Kidney capillary endothelial cell (primary cell): ENCODE data around the gene LGR6.
"Not testable (repeated sequence)": the region's sequence is repeated elsewhere in the genome, so short reads cannot be mapped to it uniquely, and the experiment has no call there.

ENCODE experiments used
- DNase-seq: peaks from one replicate; pipeline ENCODE4 v3.0.0-alpha.2; 2018; ENCODE audit warnings: low spot score

The LGR6 gene, protein sequence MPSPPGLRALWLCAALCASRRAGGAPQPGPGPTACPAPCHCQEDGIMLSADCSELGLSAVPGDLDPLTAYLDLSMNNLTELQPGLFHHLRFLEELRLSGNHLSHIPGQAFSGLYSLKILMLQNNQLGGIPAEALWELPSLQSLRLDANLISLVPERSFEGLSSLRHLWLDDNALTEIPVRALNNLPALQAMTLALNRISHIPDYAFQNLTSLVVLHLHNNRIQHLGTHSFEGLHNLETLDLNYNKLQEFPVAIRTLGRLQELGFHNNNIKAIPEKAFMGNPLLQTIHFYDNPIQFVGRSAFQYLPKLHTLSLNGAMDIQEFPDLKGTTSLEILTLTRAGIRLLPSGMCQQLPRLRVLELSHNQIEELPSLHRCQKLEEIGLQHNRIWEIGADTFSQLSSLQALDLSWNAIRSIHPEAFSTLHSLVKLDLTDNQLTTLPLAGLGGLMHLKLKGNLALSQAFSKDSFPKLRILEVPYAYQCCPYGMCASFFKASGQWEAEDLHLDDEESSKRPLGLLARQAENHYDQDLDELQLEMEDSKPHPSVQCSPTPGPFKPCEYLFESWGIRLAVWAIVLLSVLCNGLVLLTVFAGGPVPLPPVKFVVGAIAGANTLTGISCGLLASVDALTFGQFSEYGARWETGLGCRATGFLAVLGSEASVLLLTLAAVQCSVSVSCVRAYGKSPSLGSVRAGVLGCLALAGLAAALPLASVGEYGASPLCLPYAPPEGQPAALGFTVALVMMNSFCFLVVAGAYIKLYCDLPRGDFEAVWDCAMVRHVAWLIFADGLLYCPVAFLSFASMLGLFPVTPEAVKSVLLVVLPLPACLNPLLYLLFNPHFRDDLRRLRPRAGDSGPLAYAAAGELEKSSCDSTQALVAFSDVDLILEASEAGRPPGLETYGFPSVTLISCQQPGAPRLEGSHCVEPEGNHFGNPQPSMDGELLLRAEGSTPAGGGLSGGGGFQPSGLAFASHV

GRCh38 chr1:202193614-202194327 is at the start of gene LGR6:
Gene LGR6, plus strand, starts transcription at chr1:202193799. Its CDS starts 191 bp downstream, at chr1:202193990.
- DNase-seq, result no peak

DNA sequence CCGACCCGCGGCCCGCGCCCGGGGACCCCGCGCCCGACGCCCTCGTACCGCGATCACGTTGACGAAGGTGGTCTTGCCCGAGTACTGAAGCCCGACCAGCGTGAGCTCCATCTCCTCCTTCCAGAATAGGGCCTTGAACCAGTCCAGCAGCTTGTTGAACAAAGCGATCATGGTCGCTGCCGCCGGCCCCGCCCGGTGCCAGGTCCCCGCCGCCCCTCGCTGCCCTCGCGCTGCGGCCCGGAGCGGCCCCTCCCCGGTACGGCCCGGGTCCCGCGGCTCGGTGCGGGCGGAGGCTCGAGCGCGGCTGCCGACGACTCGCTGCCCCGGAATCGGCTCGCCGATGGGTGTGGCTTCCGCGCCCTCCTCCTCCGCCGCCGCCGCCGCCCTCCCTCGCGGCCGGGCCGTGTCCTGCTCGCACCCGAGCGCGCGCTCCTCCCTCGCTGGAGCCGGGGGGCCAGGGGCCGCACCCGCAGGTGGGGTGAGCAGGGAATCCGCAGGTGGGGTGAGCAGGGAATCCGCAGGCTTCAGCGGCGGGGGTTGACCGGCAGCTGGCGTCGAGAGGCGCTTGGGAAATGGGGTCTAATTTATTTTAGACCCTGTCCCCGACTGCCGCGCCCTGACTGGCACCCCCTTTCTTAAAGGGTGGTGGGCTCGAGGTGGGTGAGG is 49.1 kb upstream of the LGR6 start, which contains the start of gene ARL8A:
Gene ARL8A, minus strand, starts transcription at position 336 of the 666 bp plus-strand sequence. Its CDS starts 165 bp downstream, at position 171.
- no peak for DNase-seq

DNA sequence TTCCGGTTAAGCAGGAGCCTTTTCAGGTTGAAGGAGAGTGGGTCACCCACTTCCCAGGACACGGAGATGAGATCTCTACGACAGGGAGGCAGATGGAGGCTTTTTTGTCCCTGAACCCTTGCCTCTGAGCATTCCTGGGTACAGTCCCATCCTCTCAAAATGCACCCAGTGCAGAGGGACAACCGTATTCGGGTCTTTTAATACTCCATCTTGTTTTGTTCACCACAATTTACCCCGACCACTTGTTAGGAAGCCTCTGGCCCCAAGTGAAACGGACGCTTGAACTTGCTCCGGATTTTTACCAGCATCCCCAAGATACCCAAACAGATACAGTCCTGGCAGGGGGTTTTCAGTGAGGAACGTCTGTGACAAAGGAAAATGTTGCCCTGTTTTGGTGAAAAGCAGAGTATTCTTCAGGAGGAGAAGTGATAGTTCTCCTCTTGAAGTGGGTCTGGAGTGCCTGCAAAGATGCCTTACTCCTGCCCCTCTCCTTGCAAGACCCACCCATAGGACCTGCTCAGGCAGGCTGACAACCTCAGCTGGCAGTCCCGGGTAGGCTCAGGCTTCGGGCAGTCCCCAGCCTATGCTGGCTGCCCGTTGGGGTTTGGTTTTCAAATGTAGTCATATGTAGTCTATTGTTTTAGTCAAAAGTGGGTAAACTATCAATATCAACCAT is 48.4 kb upstream of the LGR6 start:
- DNase-seq, result no peak

GRCh38 chr1:202145744-202146140 is 47.9 kb upstream of the LGR6 start:
- not testable (repeated sequence) for DNase-seq

DNA sequence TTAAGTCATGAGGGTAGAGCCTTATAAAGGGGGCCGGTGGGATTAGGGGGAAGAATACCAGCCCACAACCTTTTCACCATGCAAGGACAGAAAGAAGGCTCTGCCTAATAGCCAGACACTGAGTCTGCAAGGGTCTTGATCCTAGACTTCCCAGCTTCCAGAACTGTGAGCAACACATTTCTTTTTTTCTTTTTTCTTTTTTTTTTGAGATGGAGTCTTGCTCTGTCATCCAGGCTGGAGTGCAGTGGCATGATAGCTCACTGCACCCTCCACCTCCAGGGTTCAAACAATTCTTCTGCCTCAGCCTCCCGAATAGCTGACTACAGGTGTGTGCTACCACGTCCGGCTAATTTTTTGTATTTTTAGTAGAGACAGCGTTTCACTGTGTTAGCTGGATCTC is 47.3 kb upstream of the LGR6 start:
- DNase-seq, result no peak

GRCh38 chr1:202146993-202147392 is 46.6 kb upstream of the LGR6 start:
- DNase-seq, result no peak

DNA sequence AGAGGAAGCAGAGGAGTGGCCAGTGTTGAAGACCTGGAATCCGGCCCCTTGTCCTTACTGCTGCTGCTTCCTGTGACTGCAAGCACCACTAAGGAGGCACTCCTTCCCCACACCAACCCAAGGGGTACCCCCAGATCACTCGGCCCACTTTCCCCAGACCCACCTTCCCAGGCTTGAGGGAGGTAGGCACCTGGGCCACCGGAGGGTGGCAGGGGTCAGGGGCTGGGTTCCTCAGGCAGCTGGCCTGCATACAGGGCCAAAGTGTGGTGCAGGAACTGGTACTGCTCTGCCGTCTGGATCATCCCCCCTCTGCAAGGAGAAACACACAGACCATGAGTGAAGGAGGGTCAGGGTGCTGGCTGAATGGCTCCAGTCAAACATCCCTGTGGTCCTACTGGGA is 45.2 kb upstream of the LGR6 start:
- no peak for DNase-seq

DNA sequence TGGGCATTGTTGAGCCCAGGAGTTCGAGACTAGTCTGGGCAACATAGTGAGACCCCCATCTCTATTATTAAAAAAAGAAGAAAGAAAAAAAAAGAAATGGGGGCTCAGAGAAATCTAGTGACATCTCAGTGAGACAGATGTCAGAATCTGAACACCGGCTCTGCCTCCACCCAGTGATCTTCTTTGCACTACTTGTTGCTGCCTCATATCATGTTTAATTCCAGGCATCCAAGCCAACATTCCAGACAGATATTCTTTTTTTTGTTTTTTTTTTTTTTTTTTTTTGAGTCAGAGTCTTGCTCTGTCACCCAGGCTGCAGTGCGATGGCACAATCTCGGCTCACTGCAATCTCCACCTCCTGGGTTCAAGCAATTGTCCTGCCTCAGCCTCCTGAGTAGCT is 44.0 kb upstream of the LGR6 start:
- DNase-seq, result no peak

DNA sequence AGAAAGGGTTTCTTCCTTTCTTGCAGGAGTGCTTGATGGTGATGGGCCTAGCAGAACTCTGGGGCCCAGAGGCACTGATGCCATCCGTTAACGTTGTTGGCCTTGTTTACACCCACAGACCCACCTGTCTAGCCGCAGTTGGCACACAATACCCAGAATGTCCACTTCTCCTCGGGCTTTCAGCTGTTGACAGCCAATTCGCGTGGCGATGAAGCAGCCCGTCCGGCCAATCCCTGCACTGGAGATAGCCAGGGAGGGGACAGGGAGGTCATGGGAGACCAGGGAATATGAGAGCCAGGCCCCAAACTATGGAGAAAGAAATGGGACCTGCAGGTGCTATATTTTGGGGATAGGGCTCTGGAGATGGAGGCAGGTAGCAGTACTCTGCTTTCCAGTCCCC is 43.4 kb upstream of the LGR6 start:
- no peak for DNase-seq

DNA sequence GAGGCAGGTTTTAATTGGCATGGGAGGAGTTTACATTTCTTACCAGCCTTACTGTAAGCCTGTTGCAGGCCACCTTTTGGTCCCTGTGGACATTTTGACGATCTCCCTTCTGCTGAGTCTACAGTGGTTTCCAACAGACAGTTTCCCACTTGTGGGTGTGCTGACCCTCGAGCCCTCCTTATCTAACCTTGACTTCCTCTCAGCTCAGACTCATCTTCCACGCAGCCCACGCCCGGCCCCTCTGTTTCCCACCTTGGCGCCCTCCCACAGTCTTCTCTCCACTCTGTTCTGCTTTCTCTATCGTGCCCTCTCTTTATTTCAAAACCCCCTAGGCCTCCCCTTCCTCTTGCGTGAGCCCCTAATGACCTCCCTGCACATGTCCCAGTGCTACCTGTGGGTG is 43.0 kb upstream of the LGR6 start:
- no peak for DNase-seq

GRCh38 chr1:202151045-202151444 is 42.6 kb upstream of the LGR6 start:
- no peak for DNase-seq

DNA sequence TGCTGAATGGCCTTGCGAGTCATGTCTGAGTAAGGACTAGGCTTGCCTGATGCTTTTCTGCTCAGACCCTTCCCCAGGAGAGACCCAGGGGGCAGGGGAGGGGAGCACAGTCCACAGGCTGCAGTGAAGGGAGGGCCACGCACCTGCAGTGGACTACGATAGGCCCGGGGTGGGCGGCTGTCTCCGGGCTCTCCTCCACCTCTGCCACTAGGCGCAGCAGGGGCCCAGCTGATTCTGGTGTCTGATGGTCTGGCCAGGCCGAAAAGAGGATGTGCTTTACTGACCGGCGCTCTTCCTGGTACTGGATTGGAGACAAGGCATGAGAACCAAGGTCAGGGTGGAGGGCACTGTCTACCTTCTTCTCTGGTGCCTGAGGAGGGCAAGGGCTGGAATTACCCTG is 41.2 kb upstream of the LGR6 start:
- DNase-seq, result no peak

- no peak for DNase-seq
These were observed 40.3 kb upstream of the LGR6 start for GRCh38 chr1:202153284-202153683.

DNA sequence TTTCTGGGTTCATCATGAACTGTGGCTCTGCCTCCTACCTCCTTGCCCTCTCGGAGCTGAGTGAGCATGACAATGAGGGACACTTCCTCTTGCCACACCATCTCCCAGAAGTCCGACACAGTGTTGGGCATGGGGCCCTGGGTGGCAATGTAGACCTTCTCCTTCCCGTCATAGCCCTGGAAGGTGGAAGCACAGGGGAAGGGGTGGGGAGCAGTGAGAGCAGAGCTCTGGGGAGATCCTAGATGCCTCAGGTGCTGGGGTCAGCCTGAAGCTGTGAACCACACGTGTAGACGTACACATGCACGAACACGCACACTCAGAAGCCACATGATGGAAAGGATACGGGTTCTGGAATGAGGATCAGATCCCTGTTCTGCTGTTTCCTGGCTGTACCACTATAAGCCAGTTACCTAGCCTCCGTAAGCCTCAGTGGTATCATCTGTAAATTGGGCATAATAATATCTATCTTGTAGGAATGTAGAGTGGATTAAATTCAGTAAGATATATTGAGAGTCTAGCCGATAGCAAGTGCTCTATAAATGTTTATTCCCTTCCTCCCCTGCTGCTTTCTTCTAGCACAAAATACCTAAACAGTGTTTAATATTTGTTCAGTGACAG is 39.3 kb upstream of the LGR6 start:
- no peak for DNase-seq

- peak; percentile 44 for DNase-seq
These were observed 38.7 kb upstream of the LGR6 start for GRCh38 chr1:202154766-202155477.

DNA sequence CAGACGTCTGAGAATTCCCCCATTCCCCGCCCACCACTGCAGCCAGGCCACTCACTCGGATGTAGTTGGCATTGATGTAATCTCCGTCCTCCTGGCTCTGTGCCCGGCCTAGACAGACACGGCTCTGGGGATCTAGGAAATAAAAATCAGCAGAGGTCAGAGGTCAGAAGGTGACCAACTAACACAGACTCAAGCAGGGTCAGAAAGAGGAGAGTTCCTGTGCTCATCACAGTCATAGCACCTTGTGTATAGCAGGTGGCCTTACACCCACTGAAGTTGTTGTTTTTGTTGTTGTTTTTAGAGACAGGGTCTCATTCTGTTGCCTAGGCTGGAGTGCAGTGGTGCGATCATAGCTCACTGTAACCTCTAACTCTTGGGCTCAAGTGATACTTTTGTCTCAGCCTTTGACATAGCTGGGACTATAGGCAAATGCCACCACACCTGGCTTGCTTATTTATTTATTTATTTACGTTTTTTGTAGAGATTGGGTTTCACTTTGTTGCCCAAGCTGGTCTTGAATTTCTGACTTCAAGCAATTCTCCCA is 38.0 kb upstream of the LGR6 start:
- DNase-seq, result peak; percentile 86

DNA sequence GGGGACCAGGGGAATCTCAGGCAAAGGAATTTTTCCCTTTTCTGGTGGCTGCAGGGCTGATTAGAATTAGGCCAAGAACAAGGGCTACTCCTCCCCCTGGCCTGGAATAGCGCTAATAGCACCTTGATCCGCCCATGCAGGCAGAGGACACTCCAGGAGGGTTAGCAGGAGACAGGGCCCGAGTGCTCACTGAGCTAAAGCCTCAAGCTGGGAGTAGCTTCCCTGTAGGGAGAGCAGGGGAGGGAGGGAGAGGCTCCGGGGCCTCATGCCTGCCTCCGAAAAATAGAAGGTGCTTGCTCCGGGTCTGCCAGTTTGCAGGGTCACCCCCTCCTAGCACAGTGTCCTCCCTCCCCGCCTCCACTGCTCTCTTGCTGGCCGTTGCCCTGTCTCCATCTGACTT is 37.0 kb upstream of the LGR6 start:
- DNase-seq, result no peak

- no peak for DNase-seq
These were observed 35.7 kb upstream of the LGR6 start for GRCh38 chr1:202157945-202158344.

- DNase-seq, result no peak
These were observed 34.6 kb upstream of the LGR6 start for GRCh38 chr1:202158810-202159533.
